Activated naive CD8-positive, alpha-beta T cell treated with anti-CD3 and anti-CD28 coated beads for 36 hours (primary cell): ENCODE data around the gene SERBP1. TPM values are rescaled to one million over a fixed set of nuclear protein-coding genes. Genes with fewer than 3 reads are reported as not detected.
"Not testable (repeated sequence)": the region's sequence is repeated elsewhere in the genome, so short reads cannot be mapped to it uniquely, and the experiment has no call there.

Experiments used
- DNase-seq: peaks from one replicate; pipeline ENCODE4 v3.0.0; 2021
- H3K27ac Mint-ChIP-seq: one replicate; pipeline ENCODE4 v1.8.0; 2022; ENCODE audit warnings: mild to moderate bottlenecking, moderate library complexity, mixed read lengths
- H3K27me3 Mint-ChIP-seq: one replicate; pipeline ENCODE4 v1.8.0; 2022; ENCODE audit warnings: mild to moderate bottlenecking, mixed read lengths
- H3K36me3 Mint-ChIP-seq: one replicate; pipeline ENCODE4 v1.8.0; 2021; ENCODE audit warnings: mild to moderate bottlenecking, mixed read lengths
- H3K4me1 Mint-ChIP-seq: one replicate; pipeline ENCODE4 v1.8.0; 2021; ENCODE audit warnings: mixed read lengths
- H3K4me3 Mint-ChIP-seq: one replicate; pipeline ENCODE4 v1.8.0; 2022; ENCODE audit warnings: mild to moderate bottlenecking, moderate library complexity, mixed read lengths
- H3K9me3 Mint-ChIP-seq: one replicate; pipeline ENCODE4 v1.8.0; 2022; ENCODE audit warnings: mixed read lengths
- total RNA-seq, 2 experiments: library from RNA; stranded (reverse); gene quantifications; one replicate each; pipeline ENCODE4 v1.2.3, GENCODE V29; 2021

The SERBP1 gene
- total RNA-seq, 2 experiments from 2014 or later, result 624 to 628 TPM

DNA sequence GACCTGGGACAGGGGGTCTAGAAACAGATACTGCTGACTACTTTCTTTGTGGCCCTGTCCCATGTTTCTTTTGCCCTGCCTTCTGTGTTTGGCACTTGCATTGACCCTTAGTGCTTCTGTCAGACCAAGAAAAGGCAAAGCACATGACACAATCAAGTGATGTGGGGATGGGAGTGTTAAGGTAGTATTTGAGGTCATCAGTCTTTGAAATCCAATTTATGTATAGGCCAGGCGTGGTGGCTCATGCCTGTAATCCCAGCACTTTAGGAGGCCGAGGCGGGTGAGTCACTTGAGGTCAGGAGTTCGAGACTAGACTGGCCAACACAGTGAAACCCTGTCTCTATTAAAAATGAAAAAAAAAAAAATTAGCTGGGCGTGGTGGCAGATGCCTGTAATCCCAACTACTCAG lies 26.0 kb downstream of the SERBP1 start:
- Mint-ChIP-seq H3K36me3 (peaks cover 25% of the 10 kb centered on the region), H3K27ac (peak overlapping the region; percentile 34), H3K4me1 (peaks cover 22% of the 10 kb centered on the region)

DNA sequence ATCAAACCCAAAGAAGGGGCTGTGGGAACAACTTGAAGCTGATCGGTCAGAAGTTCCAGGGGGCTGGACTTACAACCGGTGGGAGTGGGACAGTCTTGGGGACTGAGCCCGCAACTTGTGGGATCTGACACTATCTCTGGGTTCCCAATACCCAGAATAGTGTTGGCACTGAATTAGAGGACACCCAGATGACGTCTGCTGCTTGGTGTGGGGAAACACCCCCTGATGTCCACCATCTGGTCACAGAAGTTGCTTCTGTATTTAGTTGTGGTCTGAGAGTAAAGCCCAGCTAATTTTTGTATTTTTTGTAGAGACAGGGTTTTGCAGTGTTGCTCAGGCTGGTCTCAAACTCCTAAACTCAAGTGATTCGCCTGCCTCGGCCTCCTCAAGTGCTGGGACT lies 28.8 kb downstream of the SERBP1 start:
- H3K27me3 Mint-ChIP-seq, result no peaks in the 10 kb centered on the region
- peaks cover 5% of the 10 kb centered on the region for H3K9me3 Mint-ChIP-seq
- H3K36me3 Mint-ChIP-seq, result peaks cover 39% of the 10 kb centered on the region
- H3K4me3 Mint-ChIP-seq, result no peak overlapping the region
- H3K4me1 Mint-ChIP-seq, result peaks cover 21% of the 10 kb centered on the region
- no peak for DNase-seq
- H3K27ac Mint-ChIP-seq, result no peak overlapping the region

More for the DNA sequence above, 26.0 kb downstream of the SERBP1 start:
- peaks cover 5% of the 10 kb centered on the region for H3K9me3 Mint-ChIP-seq
- H3K27me3 Mint-ChIP-seq, result no peaks in the 10 kb centered on the region
- H3K4me3 Mint-ChIP-seq, result no peak overlapping the region
- no peak for DNase-seq

DNA sequence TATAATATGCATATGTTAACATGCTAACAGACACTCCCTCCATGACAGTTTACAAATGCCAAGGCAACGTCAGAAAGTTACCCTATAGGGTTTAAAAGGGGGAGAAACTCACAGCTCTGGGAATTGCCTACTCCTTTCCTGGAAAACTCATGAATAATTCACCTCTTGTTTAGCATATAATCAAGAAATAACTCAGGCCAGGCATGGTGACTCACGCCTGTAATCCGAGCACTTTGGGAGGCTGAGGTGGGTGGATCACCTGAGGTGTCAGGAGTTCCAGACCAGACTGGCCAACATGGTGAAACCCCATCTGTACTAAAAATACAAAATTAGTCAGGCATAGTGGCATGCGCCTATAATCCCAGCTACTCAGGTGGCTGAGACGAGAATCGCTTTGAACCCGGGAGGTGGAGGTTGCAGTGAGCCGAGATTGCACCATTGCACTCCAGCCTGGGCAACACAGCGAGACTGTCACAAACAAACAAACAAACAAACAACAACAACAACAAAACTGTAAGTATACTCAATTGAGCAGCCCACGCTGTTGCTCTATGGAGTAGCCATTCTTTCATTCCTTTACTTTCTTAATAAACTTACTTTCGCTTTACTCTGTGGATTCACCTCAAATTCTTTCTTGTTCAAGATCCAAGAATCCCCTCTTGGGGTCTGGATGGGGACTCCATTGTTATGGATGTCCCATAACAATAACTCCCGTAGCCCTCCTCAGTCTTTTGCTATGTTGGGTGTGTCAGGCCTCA lies 30.0 kb downstream of the SERBP1 start:
- not testable (repeated sequence) for H3K9me3 Mint-ChIP-seq, H3K4me3 Mint-ChIP-seq, H3K27me3 Mint-ChIP-seq
- H3K4me1 Mint-ChIP-seq, result peaks cover 13% of the 10 kb centered on the region
- H3K36me3 Mint-ChIP-seq, result peaks cover 50% of the 10 kb centered on the region
- DNase-seq, result peak; percentile 56
- peak overlapping the region; percentile 54 for H3K27ac Mint-ChIP-seq

DNA sequence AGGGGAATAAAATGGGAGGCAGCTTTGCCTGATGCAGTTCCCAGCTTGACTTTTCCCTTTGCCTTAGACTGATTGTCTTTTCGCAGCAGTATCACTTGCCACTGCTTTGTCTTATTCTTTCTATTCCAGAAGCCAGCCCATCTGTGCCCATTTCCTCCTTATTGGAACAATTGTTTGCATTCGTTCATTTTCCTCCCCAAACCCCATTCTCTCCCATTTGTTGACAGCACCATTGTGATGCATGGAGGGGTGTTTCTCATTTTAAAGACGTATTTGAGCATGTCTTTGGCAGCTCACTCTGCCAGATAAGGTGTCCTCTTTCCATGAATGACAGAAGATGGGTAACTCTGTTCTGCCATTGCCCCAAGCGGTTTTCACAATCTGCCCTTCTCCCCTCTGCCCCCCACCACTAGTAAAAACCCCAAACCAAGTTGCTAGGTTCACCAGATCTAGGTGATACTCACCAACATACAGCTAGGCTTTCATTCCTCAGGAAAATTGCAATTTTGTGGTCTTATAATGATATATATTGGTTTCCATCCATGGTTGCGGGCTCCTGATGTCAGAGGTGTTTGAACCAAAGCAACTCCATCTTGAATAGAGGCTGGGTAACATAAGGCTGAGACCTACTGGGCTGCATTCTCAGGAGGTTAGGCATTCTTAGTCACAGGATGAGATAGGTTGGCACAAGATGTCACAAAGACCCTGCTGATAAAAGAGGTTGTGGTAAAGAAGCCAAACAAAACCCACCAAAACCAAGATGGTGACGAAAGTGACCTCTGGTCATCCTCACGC lies 30.8 kb downstream of the SERBP1 start:
- H3K27ac Mint-ChIP-seq, result no peak overlapping the region
- peaks cover 5% of the 10 kb centered on the region for H3K9me3 Mint-ChIP-seq
- H3K4me1 Mint-ChIP-seq, result peaks cover 12% of the 10 kb centered on the region
- H3K4me3 Mint-ChIP-seq, result no peak overlapping the region
- H3K27me3 Mint-ChIP-seq, result no peaks in the 10 kb centered on the region
- H3K36me3 Mint-ChIP-seq, result peaks cover 52% of the 10 kb centered on the region
- no peak for DNase-seq

DNA sequence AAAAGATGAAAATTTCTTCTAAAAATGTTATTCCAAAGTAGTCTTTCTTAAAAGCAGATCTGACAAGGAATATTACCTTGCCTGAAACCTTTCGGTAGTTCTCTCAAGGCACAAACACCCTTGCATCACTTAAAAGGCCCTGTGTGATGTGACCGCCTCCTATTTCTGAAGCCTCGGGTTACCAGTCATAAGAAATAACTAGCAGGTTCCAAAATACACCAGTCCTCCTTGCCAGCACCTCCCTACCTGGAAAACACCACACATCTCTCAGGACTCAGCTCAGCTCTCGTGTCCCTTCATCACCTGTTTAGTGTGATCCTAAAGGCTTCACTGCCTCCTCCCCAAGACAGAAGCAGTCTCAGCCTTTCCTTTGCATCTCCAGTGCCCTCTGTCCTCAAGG lies 35.7 kb downstream of the SERBP1 start:
- DNase-seq, result no peak
- peaks cover 3% of the 10 kb centered on the region for H3K4me1 Mint-ChIP-seq
- H3K36me3 Mint-ChIP-seq, result peaks cover 61% of the 10 kb centered on the region
- H3K4me3 Mint-ChIP-seq, result no peak overlapping the region
- no peak overlapping the region for H3K27ac Mint-ChIP-seq
- no peaks in the 10 kb centered on the region for H3K27me3 Mint-ChIP-seq
- no peaks in the 10 kb centered on the region for H3K9me3 Mint-ChIP-seq

GRCh38 chr1:67393737-67394136 lies 36.5 kb downstream of the SERBP1 start:
- no peak overlapping the region for H3K27ac Mint-ChIP-seq
- H3K4me1 Mint-ChIP-seq, result peaks cover 4% of the 10 kb centered on the region
- DNase-seq, result no peak
- H3K9me3 Mint-ChIP-seq, result no peaks in the 10 kb centered on the region
- peaks cover 60% of the 10 kb centered on the region for H3K36me3 Mint-ChIP-seq
- no peaks in the 10 kb centered on the region for H3K27me3 Mint-ChIP-seq
- no peak overlapping the region for H3K4me3 Mint-ChIP-seq

- H3K9me3 Mint-ChIP-seq, result no peaks in the 10 kb centered on the region
- H3K4me1 Mint-ChIP-seq, result peaks cover 4% of the 10 kb centered on the region
- H3K36me3 Mint-ChIP-seq, result peaks cover 56% of the 10 kb centered on the region
- no peak overlapping the region for H3K27ac Mint-ChIP-seq
- no peak overlapping the region for H3K4me3 Mint-ChIP-seq
- DNase-seq, result no peak
- H3K27me3 Mint-ChIP-seq, result no peaks in the 10 kb centered on the region
Observed at GRCh38 chr1:67393240-67393639, 37.0 kb downstream of the SERBP1 start.

DNA sequence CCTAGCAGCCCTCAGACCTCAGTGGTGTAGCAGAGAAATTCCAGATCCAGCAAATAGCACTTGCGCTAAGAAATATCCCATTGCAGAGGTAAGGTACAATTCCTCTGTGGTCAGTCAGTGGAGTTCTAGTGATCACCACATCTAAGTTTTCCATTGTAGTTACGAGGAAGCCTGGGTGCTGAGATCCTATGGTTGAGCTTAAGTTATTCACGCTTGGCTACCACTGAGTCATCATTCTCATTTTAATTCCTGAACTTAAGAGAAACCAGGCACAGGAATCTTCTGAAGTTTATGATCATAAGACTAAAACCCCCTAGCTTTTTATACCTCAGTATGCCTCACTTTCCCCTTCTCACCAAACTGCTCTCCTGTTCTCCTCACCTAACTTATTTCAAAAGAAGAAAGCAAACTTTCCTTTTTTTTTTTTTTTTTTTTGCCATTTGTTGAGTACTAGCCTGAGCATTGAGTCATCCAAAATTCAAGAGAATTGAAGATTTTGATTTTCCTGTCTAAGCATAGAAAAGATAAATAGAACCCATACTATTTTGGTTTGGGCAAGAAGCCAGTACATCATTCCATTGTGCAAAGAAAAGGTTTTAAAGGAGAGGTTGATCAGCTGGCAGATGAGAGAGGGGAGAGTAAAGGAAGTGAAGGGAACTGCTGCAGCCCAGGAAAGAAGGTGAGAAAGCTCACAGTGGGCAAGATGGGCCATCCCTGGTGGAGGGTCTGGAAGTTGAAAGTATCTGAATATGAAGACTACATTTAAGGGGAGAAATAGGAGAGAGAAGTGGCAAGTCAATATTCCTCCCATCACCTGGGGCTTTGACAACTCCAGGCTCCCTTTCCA lies 39.9 kb downstream of the SERBP1 start:
- Mint-ChIP-seq H3K9me3 (no peaks in the 10 kb centered on the region), H3K36me3 (peaks cover 51% of the 10 kb centered on the region), H3K4me1 (peaks cover 3% of the 10 kb centered on the region), H3K27me3 (no peaks in the 10 kb centered on the region), H3K4me3 (no peak overlapping the region), H3K27ac (no peak overlapping the region)
- no peak for DNase-seq

DNA sequence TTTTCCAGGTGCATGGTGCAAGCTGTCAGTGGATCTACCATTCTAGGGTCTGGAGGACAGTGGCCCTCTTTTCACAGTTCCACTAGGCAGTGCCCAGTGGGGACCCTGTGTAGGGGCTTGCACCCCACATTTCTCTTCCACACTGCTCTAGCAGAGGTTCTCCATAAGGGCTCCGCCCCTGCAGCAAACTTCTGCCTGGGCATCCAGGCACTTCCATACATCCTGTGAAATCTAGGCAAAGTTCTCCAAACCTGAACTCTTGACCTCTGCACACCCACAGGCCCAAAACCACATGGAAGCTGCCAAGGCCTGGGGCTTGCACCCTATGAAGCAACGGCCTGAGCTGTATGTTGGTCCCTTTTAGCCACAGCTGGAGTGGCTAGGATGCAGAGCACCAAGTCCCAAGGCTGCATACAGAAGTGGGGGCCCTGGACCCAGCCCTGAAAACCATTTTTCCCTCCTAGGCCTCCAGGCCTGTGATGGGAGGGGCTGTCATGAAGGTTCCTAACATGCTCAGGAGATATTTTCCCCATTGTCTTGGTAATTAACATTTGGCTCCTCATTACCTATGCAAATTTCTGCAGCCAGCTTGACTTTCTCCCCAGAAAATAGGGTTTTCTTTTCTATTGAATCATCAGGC lies 46.1 kb downstream of the SERBP1 start:
- H3K4me3 Mint-ChIP-seq, result no peak overlapping the region
- no peaks in the 10 kb centered on the region for H3K4me1 Mint-ChIP-seq
- H3K9me3 Mint-ChIP-seq, result peaks cover 22% of the 10 kb centered on the region
- DNase-seq, result no peak
- peaks cover 76% of the 10 kb centered on the region for H3K36me3 Mint-ChIP-seq
- no peaks in the 10 kb centered on the region for H3K27me3 Mint-ChIP-seq
- no peak overlapping the region for H3K27ac Mint-ChIP-seq

- Mint-ChIP-seq H3K27me3 (no peaks in the 10 kb centered on the region), H3K4me3 (no peak overlapping the region), H3K4me1 (no peaks in the 10 kb centered on the region), H3K9me3 (peaks cover 22% of the 10 kb centered on the region), H3K27ac (no peak overlapping the region), H3K36me3 (peaks cover 86% of the 10 kb centered on the region)
- DNase-seq, result no peak
Observed at GRCh38 chr1:67382292-67382691, 47.9 kb downstream of the SERBP1 start.

- H3K27me3 Mint-ChIP-seq, result no peaks in the 10 kb centered on the region
- no peak overlapping the region for H3K4me3 Mint-ChIP-seq
- H3K27ac Mint-ChIP-seq, result no peak overlapping the region
- DNase-seq, result no peak
- peaks cover 89% of the 10 kb centered on the region for H3K36me3 Mint-ChIP-seq
- H3K9me3 Mint-ChIP-seq, result peaks cover 22% of the 10 kb centered on the region
- H3K4me1 Mint-ChIP-seq, result peaks cover 4% of the 10 kb centered on the region
Observed at GRCh38 chr1:67381154-67381553, 49.0 kb downstream of the SERBP1 start.

GRCh38 chr1:67377253-67377652 lies 52.9 kb downstream of the SERBP1 start:
- Mint-ChIP-seq H3K27ac (no peak overlapping the region), H3K4me3 (no peak overlapping the region), H3K27me3 (no peaks in the 10 kb centered on the region), H3K9me3 (no peaks in the 10 kb centered on the region), H3K4me1 (peaks cover 4% of the 10 kb centered on the region), H3K36me3 (peaks cover 61% of the 10 kb centered on the region)
- DNase-seq, result no peak

DNA sequence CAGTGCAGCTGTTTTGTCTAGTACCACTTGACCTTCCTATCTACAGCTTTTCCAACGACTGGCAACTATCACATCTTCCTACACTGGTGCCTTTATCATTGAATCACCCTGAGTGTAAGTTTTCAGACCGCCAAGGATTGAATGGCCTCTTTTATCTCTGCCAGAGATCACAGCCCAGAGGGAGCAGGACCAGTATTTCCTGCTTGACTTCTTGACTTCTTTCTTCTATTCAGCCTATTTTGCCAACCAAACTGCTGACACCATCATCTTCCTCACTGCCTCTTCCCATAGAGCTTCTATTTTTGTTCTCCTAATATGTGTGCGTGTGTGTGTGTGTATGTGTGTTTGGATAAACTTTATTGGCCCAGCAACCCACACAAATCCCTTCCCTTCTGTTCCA lies 53.8 kb downstream of the SERBP1 start:
- Mint-ChIP-seq H3K36me3 (peaks cover 52% of the 10 kb centered on the region), H3K4me1 (peaks cover 4% of the 10 kb centered on the region), H3K27me3 (no peaks in the 10 kb centered on the region), H3K4me3 (no peak overlapping the region), H3K9me3 (no peaks in the 10 kb centered on the region), H3K27ac (no peak overlapping the region)
- no peak for DNase-seq

- H3K27ac Mint-ChIP-seq, result no peak overlapping the region
- H3K4me3 Mint-ChIP-seq, result no peak overlapping the region
- H3K4me1 Mint-ChIP-seq, result peaks cover 4% of the 10 kb centered on the region
- H3K9me3 Mint-ChIP-seq, result no peaks in the 10 kb centered on the region
- no peak for DNase-seq
- no peaks in the 10 kb centered on the region for H3K27me3 Mint-ChIP-seq
- peaks cover 38% of the 10 kb centered on the region for H3K36me3 Mint-ChIP-seq
Observed at GRCh38 chr1:67372898-67373297, 57.3 kb downstream of the SERBP1 start.

DNA sequence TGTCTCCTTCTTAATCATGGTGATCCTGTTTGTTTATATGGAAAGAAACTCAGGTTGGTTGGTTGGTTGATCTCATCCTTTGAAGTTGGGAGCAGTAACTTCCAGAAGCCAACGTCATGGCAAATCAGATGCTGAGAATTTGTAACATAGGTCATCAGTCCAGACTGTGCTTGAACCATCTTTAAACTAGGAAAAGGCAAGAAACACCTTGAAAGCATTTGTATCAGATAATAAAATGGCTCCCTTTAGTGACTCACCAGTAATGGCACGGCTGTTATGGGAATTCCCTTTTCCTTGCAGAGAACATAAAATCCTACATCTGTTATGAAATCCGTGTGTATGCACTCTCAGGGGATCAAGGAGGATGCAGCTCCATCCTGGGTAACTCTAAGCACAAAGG lies 58.1 kb downstream of the SERBP1 start:
- H3K27me3 Mint-ChIP-seq, result no peaks in the 10 kb centered on the region
- H3K27ac Mint-ChIP-seq, result no peak overlapping the region
- no peak overlapping the region for H3K4me3 Mint-ChIP-seq
- DNase-seq, result no peak
- H3K36me3 Mint-ChIP-seq, result peaks cover 33% of the 10 kb centered on the region
- H3K4me1 Mint-ChIP-seq, result peaks cover 3% of the 10 kb centered on the region
- no peaks in the 10 kb centered on the region for H3K9me3 Mint-ChIP-seq
